GM19467 (cell line): ENCODE data around the gene LAMB1.

Source experiments
- ATAC-seq: cut with Tn5 transposase; IDR thresholded peaks from one replicate; pipeline ENCODE4 v1.9.1; 2021; ENCODE audit warnings: mild to moderate bottlenecking, moderate library complexity; ENCODE audit not compliant: unreplicated experiment

LAMB1 gene

GRCh38 chr7:107949443-107949935, 53.5 kb downstream of the LAMB1 start:
- ATAC-seq, result no peak

- ATAC-seq, result no peak
These were observed 54.1 kb downstream of the LAMB1 start for GRCh38 chr7:107948645-107949442.

GRCh38 chr7:107946881-107947280, 56.1 kb downstream of the LAMB1 start:
- ATAC-seq, result no peak

- no peak for ATAC-seq
These were observed 56.5 kb downstream of the LAMB1 start for GRCh38 chr7:107946451-107946850.

GRCh38 chr7:107945332-107945731, 57.6 kb downstream of the LAMB1 start:
- no peak for ATAC-seq

- ATAC-seq, result no peak
These were observed 58.4 kb downstream of the LAMB1 start for GRCh38 chr7:107944411-107945169.

- no peak for ATAC-seq
These were observed 59.9 kb downstream of the LAMB1 start for GRCh38 chr7:107943018-107943417.

- no peak for ATAC-seq
These were observed 62.0 kb downstream of the LAMB1 start for GRCh38 chr7:107940951-107941350.

- ATAC-seq, result no peak
These were observed 63.1 kb downstream of the LAMB1 start for GRCh38 chr7:107939573-107940489.

GRCh38 chr7:107938456-107939250, 64.3 kb downstream of the LAMB1 start:
- no peak for ATAC-seq

GRCh38 chr7:107937531-107937930, 65.4 kb downstream of the LAMB1 start:
- no peak for ATAC-seq

- ATAC-seq, result no peak
These were observed 66.6 kb downstream of the LAMB1 start for GRCh38 chr7:107936312-107936711.

GRCh38 chr7:107934991-107935770, 67.8 kb downstream of the LAMB1 start:
- no peak for ATAC-seq

GRCh38 chr7:107933386-107934013, 69.5 kb downstream of the LAMB1 start:
- no peak for ATAC-seq

- no peak for ATAC-seq
These were observed 70.2 kb downstream of the LAMB1 start for GRCh38 chr7:107932805-107933204.

- no peak for ATAC-seq
These were observed 71.0 kb downstream of the LAMB1 start for GRCh38 chr7:107931740-107932515.

GRCh38 chr7:107926481-107926880, 76.5 kb downstream of the LAMB1 start:
- ATAC-seq, result no peak

GRCh38 chr7:107924841-107925504, 78.0 kb downstream of the LAMB1 start:
- ATAC-seq, result peak; percentile 80
